Keratinocyte (primary cell): ENCODE measurements around the gene PNMA8B. TPM values are rescaled to one million over a fixed set of nuclear protein-coding genes. Genes with fewer than 3 reads are reported as not detected.

ENCODE experiments used
- DNase-seq: peaks from one replicate; pipeline ENCODE4 v3.0.0-alpha.2; 2011; ENCODE audit warnings: low read depth, missing footprints, low spot score
- FAIRE-seq: peaks from 2 replicates; lab custom pipeline; 2011; peaks lifted over from hg19 to GRCh38; lab: Jason Lieb, UNC
- H2AFZ ChIP-seq: 2 replicates; pipeline ENCODE4 v1.6.0; 2012; ENCODE audit warnings: low read length, control low read depth, inconsistent platforms; ENCODE audit not compliant: control insufficient read depth
- H3K27ac ChIP-seq: 2 replicates; pipeline ENCODE4 v1.5.1; 2011; ENCODE audit warnings: low read length; ENCODE audit not compliant: control insufficient read depth, insufficient read depth
- H3K27me3 ChIP-seq: 3 replicates; pipeline ENCODE4 v1.6.0; 2011; ENCODE audit warnings: low read length; ENCODE audit not compliant: control insufficient read depth, insufficient read depth; ENCODE audit errors: extremely low read depth
- H3K36me3 ChIP-seq, 2 experiments: 2 replicates in 1 of 2; 3 replicates in 1 of 2; pipeline ENCODE4 v1.5.1; 2011; ENCODE audit warnings: low read length in 2 of 2, mild to moderate bottlenecking in 1 of 2; ENCODE audit not compliant: control insufficient read depth in 2 of 2, insufficient read depth in 2 of 2; ENCODE audit errors: extremely low read depth in 1 of 2
- H3K4me1 ChIP-seq: 3 replicates; pipeline ENCODE4 v1.5.1; 2011; ENCODE audit warnings: low read length; ENCODE audit not compliant: control insufficient read depth, insufficient read depth; ENCODE audit errors: extremely low read depth
- H3K4me2 ChIP-seq: 3 replicates; pipeline ENCODE4 v1.6.0; 2011; ENCODE audit warnings: low read depth, low read length; ENCODE audit not compliant: control insufficient read depth, insufficient read depth; ENCODE audit errors: extremely low read depth
- H3K4me3 ChIP-seq, 3 experiments: fragments of 200-600 bp in 1 of 3; sonication (generic) in 1 of 3; 2 replicates in 2 of 3; 3 replicates in 1 of 3; pipeline ENCODE4 v1.5.1; 2011 to 2016; ENCODE audit warnings: low read length in 3 of 3, mild to moderate bottlenecking in 3 of 3, control low read depth in 2 of 3, inconsistent platforms in 1 of 3, low read depth in 1 of 3, mixed read lengths in 1 of 3, mixed run types in 1 of 3, moderate library complexity in 1 of 3; ENCODE audit not compliant: control insufficient read depth in 2 of 3, insufficient read depth in 2 of 3; ENCODE audit errors: extremely low read depth in 1 of 3
- H3K79me2 ChIP-seq: 2 replicates; pipeline ENCODE4 v1.6.0; 2012; ENCODE audit warnings: low read length; ENCODE audit not compliant: control insufficient read depth, insufficient read depth
- H3K9ac ChIP-seq: 3 replicates; pipeline ENCODE4 v1.6.0; 2011; ENCODE audit warnings: low read length; ENCODE audit not compliant: control insufficient read depth, insufficient read depth; ENCODE audit errors: extremely low read depth
- H3K9me1 ChIP-seq: 3 replicates; pipeline ENCODE4 v1.6.0; 2011; ENCODE audit warnings: low read length; ENCODE audit not compliant: control insufficient read depth, insufficient read depth; ENCODE audit errors: extremely low read depth
- H3K9me3 ChIP-seq: 2 replicates; pipeline ENCODE4 v1.5.1; 2012; ENCODE audit warnings: low read depth, low read length; ENCODE audit not compliant: control insufficient read depth
- H4K20me1 ChIP-seq: 3 replicates; pipeline ENCODE4 v1.6.0; 2011; ENCODE audit warnings: low read length; ENCODE audit not compliant: control insufficient read depth, insufficient read depth; ENCODE audit errors: extremely low read depth
- EZH2 ChIP-seq: IDR thresholded peaks from one replicate; pipeline ENCODE4 v1.6.1; 2012; ENCODE audit warnings: inconsistent platforms, mild to moderate bottlenecking, low read length, moderate library complexity
- dilution Hi-C: fragments of 300-500 bp; cut with MboI; formaldehyde crosslinking; loops from one replicate; pipeline ENCODE4 v1.7.0; 2020; ENCODE audit warnings: low sequenced_read_pairs; ENCODE audit not compliant: extremely low pct_ligation_motif_present
- polyA plus RNA-seq, 5 experiments: library from polyadenylated mRNA; depleted of rRNA in 3 of 5; stranded (reverse) in 3 of 5; stranded (forward) in 1 of 5; unstranded in 1 of 5; fragments of >200 nt; gene quantifications; 1 replicate in 1 of 5; 2 replicates in 3 of 5; 3 replicates in 1 of 5; pipeline versions ENCODE4 v1.2.1 to v1.2.3, GENCODE V29; 2011 to 2012; ENCODE audit warnings: missing spikeins in 2 of 5, low read depth in 1 of 5, low replicate concordance in 1 of 5
- TF ChIP-seq, protein P1 (sequence below), 3 experiments: IDR thresholded peaks in 1 of 3; conservative IDR thresholded peaks in 1 of 3; optimal IDR thresholded peaks in 1 of 3; 2 replicates in 2 of 3; 3 replicates in 1 of 3; pipeline versions ENCODE3 to v1.5.1; 2011; ENCODE audit warnings: low read length in 3 of 3, mild to moderate bottlenecking in 3 of 3, moderate library complexity in 2 of 3, control low read depth in 1 of 3, inconsistent platforms in 1 of 3; ENCODE audit not compliant: insufficient read depth in 2 of 3; ENCODE audit errors: extremely low read depth in 1 of 3

The PNMA8B gene
- polyA plus RNA-seq, 1 donor (not counting 4 experiments of a cell fraction or from before 2014, with no cell fraction given), result not detected

DNA sequence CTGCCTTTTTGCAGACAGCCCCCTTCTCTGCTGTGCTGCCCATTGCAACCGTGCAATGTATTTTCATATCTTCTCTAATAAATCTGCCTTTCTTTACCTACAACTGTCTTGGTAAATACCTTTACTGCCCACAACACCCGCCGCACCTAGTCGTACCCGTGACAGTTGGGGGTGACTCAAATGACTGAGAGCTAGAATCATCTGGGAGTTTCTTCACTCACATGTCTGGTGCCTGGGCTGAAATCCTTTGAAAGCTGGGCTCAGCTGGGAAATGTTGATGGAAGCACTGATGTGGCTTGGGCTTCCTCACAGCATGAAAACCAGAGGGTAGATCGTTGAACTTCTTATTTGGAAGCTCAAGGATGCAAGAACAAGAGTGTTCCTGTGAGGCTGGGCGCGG, 21.5 kb downstream of the PNMA8B start:
- Histone ChIP-seq H3K27ac (no peak overlapping the region), H3K27me3 (no peaks in the 10 kb centered on the region)

DNA sequence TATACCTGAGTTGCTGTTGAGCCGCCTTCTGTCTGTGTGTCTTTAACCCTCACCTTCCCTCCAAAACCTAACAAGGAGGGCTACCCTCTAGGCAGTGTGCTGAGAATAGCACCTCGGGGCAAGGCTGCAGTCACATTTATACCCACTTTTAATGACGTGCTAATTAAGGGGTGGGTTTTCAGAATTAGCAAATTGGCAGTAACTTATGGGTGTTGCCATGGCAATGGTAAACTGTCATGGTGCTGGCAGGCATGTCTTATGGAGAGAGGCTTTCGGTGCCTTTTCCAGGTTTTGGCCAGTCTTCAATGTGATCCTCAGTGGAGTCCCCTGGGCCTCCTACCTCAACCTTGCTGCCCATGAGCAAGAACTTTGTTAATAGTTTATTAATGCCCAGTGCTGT, 23.1 kb downstream of the PNMA8B start:
- H4K20me1 ChIP-seq, result no peaks in the 10 kb centered on the region
- H3K9me3 ChIP-seq, result no peaks in the 10 kb centered on the region
- no peak for DNase-seq
- TF ChIP-seq, protein P1, sequence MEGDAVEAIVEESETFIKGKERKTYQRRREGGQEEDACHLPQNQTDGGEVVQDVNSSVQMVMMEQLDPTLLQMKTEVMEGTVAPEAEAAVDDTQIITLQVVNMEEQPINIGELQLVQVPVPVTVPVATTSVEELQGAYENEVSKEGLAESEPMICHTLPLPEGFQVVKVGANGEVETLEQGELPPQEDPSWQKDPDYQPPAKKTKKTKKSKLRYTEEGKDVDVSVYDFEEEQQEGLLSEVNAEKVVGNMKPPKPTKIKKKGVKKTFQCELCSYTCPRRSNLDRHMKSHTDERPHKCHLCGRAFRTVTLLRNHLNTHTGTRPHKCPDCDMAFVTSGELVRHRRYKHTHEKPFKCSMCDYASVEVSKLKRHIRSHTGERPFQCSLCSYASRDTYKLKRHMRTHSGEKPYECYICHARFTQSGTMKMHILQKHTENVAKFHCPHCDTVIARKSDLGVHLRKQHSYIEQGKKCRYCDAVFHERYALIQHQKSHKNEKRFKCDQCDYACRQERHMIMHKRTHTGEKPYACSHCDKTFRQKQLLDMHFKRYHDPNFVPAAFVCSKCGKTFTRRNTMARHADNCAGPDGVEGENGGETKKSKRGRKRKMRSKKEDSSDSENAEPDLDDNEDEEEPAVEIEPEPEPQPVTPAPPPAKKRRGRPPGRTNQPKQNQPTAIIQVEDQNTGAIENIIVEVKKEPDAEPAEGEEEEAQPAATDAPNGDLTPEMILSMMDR (optimal IDR thresholded peaks at IDR 0.05 in 1 of 3, IDR thresholded peaks at IDR 0.05 in 1 of 3, conservative IDR thresholded peaks at IDR 0.05 in 1 of 3; ENCODE audit: extremely low read depth in 1 of 3, insufficient read depth in 2 of 3, low read length in 3 of 3), result no peak
- no peak for TF ChIP-seq EZH2
- no peak overlapping the region for H3K27ac ChIP-seq
- H3K4me1 ChIP-seq, result peaks cover 7% of the 10 kb centered on the region
- no peaks in the 10 kb centered on the region for H3K79me2 ChIP-seq
- H3K9me1 ChIP-seq, result no peaks in the 10 kb centered on the region
- H3K9ac ChIP-seq, result no peak overlapping the region
- no peak overlapping the region for H3K4me2 ChIP-seq
- no peaks in the 10 kb centered on the region for H3K36me3 ChIP-seq
- FAIRE-seq, result no peak
- dilution Hi-C loops, result no loop called here
- H2AFZ ChIP-seq, result no peak overlapping the region
- H3K4me3 ChIP-seq, result no peak overlapping the region
- no peaks in the 10 kb centered on the region for H3K27me3 ChIP-seq

More for the DNA sequence above, 21.5 kb downstream of the PNMA8B start:
- H2AFZ ChIP-seq, result no peak overlapping the region
- no peak for DNase-seq
- no peak overlapping the region for H3K9ac ChIP-seq
- H3K9me1 ChIP-seq, result no peaks in the 10 kb centered on the region
- no peaks in the 10 kb centered on the region for H3K36me3 ChIP-seq
- H3K4me3 ChIP-seq, result no peak overlapping the region
- dilution Hi-C loops, result no loop called here
- TF ChIP-seq, protein P1 (optimal IDR thresholded peaks at IDR 0.05 in 1 of 3, IDR thresholded peaks at IDR 0.05 in 1 of 3, conservative IDR thresholded peaks at IDR 0.05 in 1 of 3; ENCODE audit: extremely low read depth in 1 of 3, insufficient read depth in 2 of 3, low read length in 3 of 3), result no peak
- no peak for TF ChIP-seq EZH2
- H3K9me3 ChIP-seq, result no peaks in the 10 kb centered on the region
- peaks cover 7% of the 10 kb centered on the region for H3K4me1 ChIP-seq
- no peaks in the 10 kb centered on the region for H4K20me1 ChIP-seq
- FAIRE-seq, result no peak
- no peak overlapping the region for H3K4me2 ChIP-seq
- H3K79me2 ChIP-seq, result no peaks in the 10 kb centered on the region
